ENCODE measurements around the gene AQP1.

The AQP1 gene

DNA sequence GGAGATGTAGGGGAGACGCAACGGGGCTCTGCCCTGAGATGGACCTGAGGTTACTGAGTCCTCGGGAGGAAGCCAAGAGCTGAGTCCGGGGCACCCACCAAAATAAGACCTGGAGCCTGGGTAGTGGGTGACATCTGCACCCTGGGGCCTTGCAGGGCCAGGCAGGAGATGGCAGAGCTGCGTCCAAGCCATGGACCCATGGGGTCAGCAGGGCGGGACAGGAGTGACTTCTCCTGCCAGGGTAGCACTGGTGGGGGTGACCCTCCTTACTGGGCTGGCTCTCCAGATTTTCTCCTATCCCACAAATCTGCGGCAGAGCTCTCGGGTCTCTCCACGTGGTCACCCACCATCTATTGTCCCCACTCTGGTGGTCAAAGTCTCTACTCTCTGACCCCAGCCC lies 54.2 kb downstream of the AQP1 start:
- Histone ChIP-seq H3K9me3 (ENCODE audit: control insufficient read depth, low read length) (no peaks in the 10 kb centered on the region), H3K4me2 (ENCODE audit: low read length) (no peak overlapping the region), H3K27me3 (ENCODE audit: control insufficient read depth, insufficient read depth, low read length) (no peaks in the 10 kb centered on the region), H3K4me1 (no peaks in the 10 kb centered on the region), H3K4me3 (ENCODE audit: low read depth, low read length) (no peak overlapping the region), H3K9ac (no peak overlapping the region), H3K27ac (no peak overlapping the region), H3K36me3 (ENCODE audit: control insufficient read depth, insufficient read depth, low read length) (no peaks in the 10 kb centered on the region), H2AFZ (no peak overlapping the region), H3K79me2 (no peaks in the 10 kb centered on the region)
- no peak for TF ChIP-seq CTCF (IDR thresholded peaks at IDR 0.05)

DNA sequence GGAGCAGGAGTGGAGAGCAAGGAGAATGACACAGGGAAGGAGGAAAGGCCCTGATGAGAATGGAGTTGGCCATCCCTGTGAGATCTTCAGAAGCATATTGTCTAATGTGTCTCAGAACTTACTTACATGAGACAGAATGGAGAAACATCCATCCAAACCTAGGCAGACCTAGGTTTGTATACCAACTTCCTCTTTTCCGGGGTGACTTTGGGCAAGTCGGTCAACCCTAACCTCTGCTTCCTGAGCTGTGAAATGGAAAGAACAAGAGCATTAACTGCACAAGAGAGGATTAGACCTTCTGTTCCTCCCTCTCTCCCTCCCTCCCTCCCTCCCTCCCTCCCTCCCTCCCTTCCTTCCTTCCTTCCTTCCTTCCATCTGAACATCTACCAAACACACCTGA lies 56.6 kb downstream of the AQP1 start:
- Histone ChIP-seq H2AFZ (no peak overlapping the region), H3K79me2 (no peaks in the 10 kb centered on the region), H3K4me2 (ENCODE audit: low read length) (no peak overlapping the region), H3K9ac (no peak overlapping the region), H3K9me3 (ENCODE audit: control insufficient read depth, low read length) (no peaks in the 10 kb centered on the region), H3K27ac (no peak overlapping the region), H3K4me3 (ENCODE audit: low read depth, low read length) (no peak overlapping the region), H3K36me3 (ENCODE audit: control insufficient read depth, insufficient read depth, low read length) (no peaks in the 10 kb centered on the region), H3K4me1 (no peaks in the 10 kb centered on the region), H3K27me3 (ENCODE audit: control insufficient read depth, insufficient read depth, low read length) (no peaks in the 10 kb centered on the region)
- no peak for TF ChIP-seq CTCF (IDR thresholded peaks at IDR 0.05)

DNA sequence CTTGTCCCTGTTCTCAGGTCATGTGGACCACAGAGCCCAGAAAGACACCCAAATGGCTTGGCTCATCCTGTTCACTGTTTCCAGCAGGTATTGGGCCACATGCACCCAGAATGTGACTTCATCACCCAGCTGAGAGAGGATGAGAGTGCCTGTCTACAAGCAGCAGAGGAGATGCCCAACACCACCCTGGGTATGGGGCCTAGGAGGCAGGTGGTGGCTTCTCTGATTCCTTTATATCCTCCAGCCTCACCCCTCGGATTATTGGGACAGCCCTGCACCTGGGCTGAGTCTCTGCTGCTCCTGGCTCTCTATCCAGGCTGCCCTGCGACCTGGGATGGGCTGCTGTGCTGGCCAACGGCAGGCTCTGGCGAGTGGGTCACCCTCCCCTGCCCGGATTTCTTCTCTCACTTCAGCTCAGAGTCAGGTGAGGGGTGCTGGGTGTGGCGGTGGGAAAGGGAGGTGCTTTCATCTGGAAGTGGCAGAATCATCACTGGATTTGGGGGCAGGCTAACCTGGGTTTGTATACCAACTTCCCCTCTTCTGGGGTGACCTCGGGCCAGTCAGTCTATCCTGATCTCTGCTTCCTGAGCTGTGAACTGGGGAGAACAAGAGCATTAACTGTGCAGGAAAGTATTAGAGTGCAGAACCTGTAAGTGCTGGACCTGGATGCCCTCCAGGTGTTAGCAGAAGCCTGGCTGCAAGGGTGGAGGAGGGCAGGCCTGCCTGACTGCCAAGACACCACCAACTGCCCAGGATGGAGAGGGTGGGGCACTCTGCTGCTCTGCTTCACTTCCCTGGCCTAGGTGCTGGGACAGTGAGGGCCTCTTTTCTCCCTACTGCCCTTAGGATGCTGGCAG lies 57.3 kb downstream of the AQP1 start:
- no peak overlapping the region for H2AFZ ChIP-seq
- H3K4me1 ChIP-seq = no peaks in the 10 kb centered on the region
- H3K27ac ChIP-seq = no peak overlapping the region
- TF ChIP-seq CTCF (IDR thresholded peaks at IDR 0.05) = no peak
- no peaks in the 10 kb centered on the region for H3K27me3 ChIP-seq (ENCODE audit: control insufficient read depth, insufficient read depth, low read length)
- H3K79me2 ChIP-seq = no peaks in the 10 kb centered on the region
- no peaks in the 10 kb centered on the region for H3K9me3 ChIP-seq (ENCODE audit: control insufficient read depth, low read length)
- H3K36me3 ChIP-seq (ENCODE audit: control insufficient read depth, insufficient read depth, low read length) = no peaks in the 10 kb centered on the region
- no peak overlapping the region for H3K4me2 ChIP-seq (ENCODE audit: low read length)
- no peak overlapping the region for H3K9ac ChIP-seq
- no peak overlapping the region for H3K4me3 ChIP-seq (ENCODE audit: low read depth, low read length)

DNA sequence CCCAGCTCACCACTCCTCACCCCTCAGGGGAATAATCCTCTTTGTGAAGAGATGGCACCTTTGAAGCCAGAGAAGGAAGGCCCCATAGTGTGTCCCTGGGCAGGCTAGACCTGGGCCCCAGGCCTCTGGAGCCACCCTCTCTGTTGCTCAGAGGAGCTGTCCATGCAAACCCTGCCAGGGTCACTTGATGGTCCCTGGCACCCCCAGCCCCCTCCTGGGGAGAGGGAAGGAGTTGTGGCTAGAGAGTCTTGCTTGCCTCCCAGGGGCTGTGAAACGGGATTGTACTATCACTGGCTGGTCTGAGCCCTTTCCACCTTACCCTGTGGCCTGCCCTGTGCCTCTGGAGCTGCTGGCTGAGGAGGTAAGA lies 57.9 kb downstream of the AQP1 start:
- Histone ChIP-seq H3K4me1 (no peaks in the 10 kb centered on the region), H2AFZ (no peak overlapping the region), H3K36me3 (ENCODE audit: control insufficient read depth, insufficient read depth, low read length) (no peaks in the 10 kb centered on the region), H3K4me2 (ENCODE audit: low read length) (no peak overlapping the region), H3K9ac (no peak overlapping the region), H3K27me3 (ENCODE audit: control insufficient read depth, insufficient read depth, low read length) (no peaks in the 10 kb centered on the region), H3K79me2 (no peaks in the 10 kb centered on the region), H3K9me3 (ENCODE audit: control insufficient read depth, low read length) (no peaks in the 10 kb centered on the region), H3K4me3 (ENCODE audit: low read depth, low read length) (no peak overlapping the region), H3K27ac (no peak overlapping the region)
- TF ChIP-seq CTCF (IDR thresholded peaks at IDR 0.05) = no peak

GRCh38 chr7:30970074-30970473 lies 58.4 kb downstream of the AQP1 start:
- Histone ChIP-seq H2AFZ (no peak overlapping the region), H3K4me3 (ENCODE audit: low read depth, low read length) (no peak overlapping the region), H3K27me3 (ENCODE audit: control insufficient read depth, insufficient read depth, low read length) (no peaks in the 10 kb centered on the region), H3K4me2 (ENCODE audit: low read length) (no peak overlapping the region), H3K79me2 (no peaks in the 10 kb centered on the region), H3K27ac (no peak overlapping the region), H3K36me3 (ENCODE audit: control insufficient read depth, insufficient read depth, low read length) (no peaks in the 10 kb centered on the region), H3K9ac (no peak overlapping the region), H3K9me3 (ENCODE audit: control insufficient read depth, low read length) (no peaks in the 10 kb centered on the region), H3K4me1 (no peaks in the 10 kb centered on the region)
- TF ChIP-seq CTCF (IDR thresholded peaks at IDR 0.05) = no peak
